OCI-LY7 (cell line): ENCODE results near the gene CNOT1. TPM values are rescaled to one million over a fixed set of nuclear protein-coding genes. Genes with fewer than 3 reads are reported as not detected.
A peak's percentile ranks its signal among the peaks of the same experiment; 100 is the strongest.

Source experiments
- BruUV-seq: library from RNA; stranded (reverse); fragments of 400-500 nt; replicated peaks from 2 replicates; lab custom pipeline; 2021; lab: Mats Ljungman, UMichigan
- CTCF ChIA-PET: fragments of 300-600 bp; sonication (Branson Sonifier 250); formaldehyde crosslinking; loops from one replicate; lab custom pipeline; 2022; ENCODE audit warnings: antibody characterized with exemption; ENCODE audit not compliant: unreplicated experiment; lab: Charles Lee
- POLR2A ChIA-PET: fragments of 300-600 bp; sonication (Branson Sonifier 250); formaldehyde crosslinking; loops from one replicate; lab custom pipeline; 2022; ENCODE audit warnings: antibody characterized with exemption; lab: Charles Lee
- DNase-seq: peaks from one replicate; pipeline ENCODE4 v3.0.0-alpha.2; 2015; ENCODE audit warnings: low spot score
- H2AFZ ChIP-seq: fragments of 200-600 bp; sonication (generic), shearing (Covaris generic); 2 replicates; pipeline ENCODE4 v1.6.1; 2014; ENCODE audit warnings: mild to moderate bottlenecking, antibody characterized with exemption, low read length, moderate library complexity
- H3K27ac ChIP-seq: fragments of 200-600 bp; sonication (generic); 2 replicates; pipeline ENCODE4 v1.5.1; 2014; ENCODE audit warnings: mixed run types, low read depth, mild to moderate bottlenecking, moderate library complexity, low read length, inconsistent platforms; ENCODE audit not compliant: poor library complexity, severe bottlenecking
- H3K36me3 ChIP-seq: fragments of 200-600 bp; sonication (generic); 2 replicates; pipeline ENCODE4 v1.6.1; 2014; ENCODE audit warnings: mild to moderate bottlenecking, antibody characterized with exemption, low read length, moderate library complexity, mixed read lengths; ENCODE audit not compliant: insufficient read depth
- H3K4me1 ChIP-seq: fragments of 200-600 bp; sonication (generic); 2 replicates; pipeline ENCODE4 v1.5.1; 2014; ENCODE audit warnings: mild to moderate bottlenecking, low read length; ENCODE audit not compliant: insufficient read depth, poor library complexity, severe bottlenecking
- H3K4me2 ChIP-seq: fragments of 200-600 bp; sonication (generic); 2 replicates; pipeline ENCODE4 v1.6.1; 2014; ENCODE audit warnings: mild to moderate bottlenecking, low read length
- H3K4me3 ChIP-seq: fragments of 200-600 bp; sonication (generic); 2 replicates; pipeline ENCODE4 v1.5.1; 2014; ENCODE audit warnings: mild to moderate bottlenecking, low read depth, low read length; ENCODE audit not compliant: poor library complexity, severe bottlenecking
- H3K79me2 ChIP-seq: fragments of 200-600 bp; sonication (generic); 2 replicates; pipeline ENCODE4 v1.6.1; 2016; ENCODE audit warnings: low read depth, mild to moderate bottlenecking, low read length, moderate library complexity, mixed read lengths; ENCODE audit not compliant: insufficient read depth
- H3K9me2 ChIP-seq: fragments of 200-600 bp; sonication (generic); 2 replicates; pipeline ENCODE4 v1.6.1; 2016; ENCODE audit warnings: mild to moderate bottlenecking, low read length, mixed read lengths; ENCODE audit not compliant: insufficient read depth
- H3K9me3 ChIP-seq: fragments of 200-600 bp; sonication (generic); 2 replicates; pipeline ENCODE4 v1.6.1; 2014; ENCODE audit warnings: mild to moderate bottlenecking, mixed run types, low read length, mixed read lengths
- H4K20me1 ChIP-seq: fragments of 200-600 bp; sonication (generic); 2 replicates; pipeline ENCODE4 v1.6.1; 2014; ENCODE audit warnings: mild to moderate bottlenecking, antibody characterized with exemption, low read length, moderate library complexity, mixed read lengths; ENCODE audit not compliant: insufficient read depth
- CTCF ChIP-seq: fragments of 200-600 bp; sonication (generic); conservative IDR thresholded peaks from 2 replicates; pipeline ENCODE4 v1.5.1; 2014; ENCODE audit warnings: mild to moderate bottlenecking, antibody characterized with exemption, low read length, moderate library complexity, mixed read lengths
- EZH2phosphoT487 ChIP-seq: fragments of 200-600 bp; sonication (generic); IDR thresholded peaks from 2 replicates; pipeline ENCODE4 v1.6.1; 2018; ENCODE audit warnings: low read depth, borderline replicate concordance, mild to moderate bottlenecking, mixed run types, antibody characterized with exemption, low read length, moderate library complexity, mixed read lengths
- intact Hi-C: fragments of 100-400 bp; cut with micrococcal nuclease; formaldehyde crosslinking; loops from one replicate; pipeline ENCODE4 v1.10.0; 2022; ENCODE audit not compliant: unreplicated experiment
- total RNA-seq, 2 experiments: library from RNA; depleted of rRNA in 1 of 2; stranded (reverse); fragments of >200 nt in 1 of 2; shearing (Covaris generic) in 1 of 2; gene quantifications; 2 replicates each; pipeline ENCODE4 v1.2.3, GENCODE V29; 2014 to 2022

CNOT1 gene
- total RNA-seq, 2 experiments from 2014 or later: 230 to 288 TPM

DNA sequence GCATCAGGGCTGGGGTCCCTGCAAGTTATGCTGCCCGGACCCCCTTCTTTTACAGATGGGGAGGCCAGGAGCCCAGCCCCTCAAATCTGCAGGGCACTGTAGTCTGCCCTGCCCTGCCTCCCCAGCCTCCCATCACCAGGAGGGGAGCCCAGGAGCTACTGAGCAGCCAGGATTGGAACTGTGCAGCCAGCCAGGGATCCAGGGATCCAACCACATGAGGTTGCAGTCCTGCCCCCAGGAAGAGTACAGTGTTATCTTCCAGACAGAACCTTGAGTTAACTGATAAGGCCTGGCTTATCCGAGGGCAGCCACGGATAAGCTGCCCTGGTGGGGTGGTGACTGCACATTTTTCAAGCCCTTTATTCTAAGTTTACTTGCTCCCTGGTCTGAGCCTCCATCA, 141.1 kb downstream of the CNOT1 start:
- TF ChIP-seq EZH2phosphoT487 (no peak), CTCF (no peak)
- BruUV-seq: no TSS peak
- H3K4me2 ChIP-seq: no peak overlapping the region
- no peak for DNase-seq
- H3K4me3 ChIP-seq: no peak overlapping the region
- no peaks in the 10 kb centered on the region for H3K36me3 ChIP-seq
- no peaks in the 10 kb centered on the region for H4K20me1 ChIP-seq
- H3K9me3 ChIP-seq: no peaks in the 10 kb centered on the region
- POLR2A ChIA-PET: no interaction called here
- H3K27ac ChIP-seq: no peak overlapping the region
- intact Hi-C loops: no loop called here
- H3K4me1 ChIP-seq: peaks cover 15% of the 10 kb centered on the region
- no peaks in the 10 kb centered on the region for H3K9me2 ChIP-seq
- no peak overlapping the region for H2AFZ ChIP-seq
- no peaks in the 10 kb centered on the region for H3K79me2 ChIP-seq
- CTCF ChIA-PET: interaction anchor here (1.3 kb wide), 2 partner anchors 152 to 188 kb away, joined by 3 to 4 read pairs; no protein-coding TSS in a partner anchor

DNA sequence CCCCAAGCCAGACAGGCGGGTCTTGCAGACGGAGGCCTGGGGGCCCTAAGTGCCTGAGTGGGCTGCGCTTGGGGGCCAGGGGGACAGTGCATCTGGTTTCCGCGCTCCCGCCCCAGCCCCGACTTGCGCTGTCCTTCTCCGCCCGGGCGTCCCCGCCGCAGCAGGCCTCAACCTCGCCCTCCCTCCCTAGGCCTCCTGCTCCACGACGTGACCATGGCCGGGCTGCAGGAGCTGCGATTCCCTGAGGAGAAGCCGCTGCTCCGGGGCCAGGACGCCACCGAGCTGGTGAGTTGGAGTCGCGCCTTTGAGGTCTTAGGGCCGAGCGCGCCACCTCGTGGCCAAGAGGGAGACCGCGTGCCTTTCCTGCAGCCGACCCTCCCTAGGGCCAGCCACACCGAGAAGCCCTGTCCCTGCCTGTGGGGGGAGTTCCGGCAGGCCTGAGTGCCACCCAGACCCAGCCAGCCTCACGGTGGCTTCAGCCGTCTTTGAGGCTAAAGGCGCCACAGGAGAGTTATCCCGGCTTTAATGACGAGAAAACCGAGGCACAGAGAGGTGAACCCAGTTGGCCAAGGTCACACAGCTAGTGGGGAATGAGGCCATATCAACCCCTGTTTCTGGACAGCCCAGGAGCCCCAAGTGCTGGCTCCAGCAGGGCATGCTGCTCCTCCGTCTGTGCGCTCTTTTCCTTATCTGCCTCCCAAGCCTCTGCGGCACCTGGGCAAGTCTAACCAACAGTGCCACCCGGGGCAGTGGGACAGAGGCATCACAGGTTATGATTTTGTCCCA, 141.9 kb downstream of the CNOT1 start:
- ChIA-PET CTCF (interaction anchor here (1.0 to 1.3 kb wide), 3 partner anchors 69 to 188 kb away, joined by 4 to 6 read pairs (median 4); no protein-coding TSS in a partner anchor), POLR2A (interaction anchor here (0.5 to 0.6 kb wide), 2 partner anchors 61 to 150 kb away, joined by 3 to 4 read pairs; no protein-coding TSS in a partner anchor)
- Histone ChIP-seq H2AFZ (peak overlapping the region; percentile 72; the same call in 1 of the 2 replicates), H3K4me3 (peak overlapping the region; percentile 29), H3K4me2 (peak overlapping the region; percentile 65), H3K9me3 (no peaks in the 10 kb centered on the region), H3K27ac (no peak overlapping the region), H3K9me2 (no peaks in the 10 kb centered on the region), H3K36me3 (no peaks in the 10 kb centered on the region), H3K4me1 (peaks cover 15% of the 10 kb centered on the region), H3K79me2 (no peaks in the 10 kb centered on the region), H4K20me1 (no peaks in the 10 kb centered on the region)
- intact Hi-C loops: loop anchor here (1.0 to 2.0 kb wide), 3 partner anchors 69 to 151 kb away; no protein-coding TSS in a partner anchor
- TF ChIP-seq EZH2phosphoT487 (no peak), CTCF (peak; percentile 90)
- peak; percentile 88 for DNase-seq
- no TSS peak for BruUV-seq
